ENCODE data around the gene PRELID2.
"Not testable (repeated sequence)": the region's sequence is repeated elsewhere in the genome, so short reads cannot be mapped to it uniquely, and the experiment has no call there.

PRELID2 gene

DNA sequence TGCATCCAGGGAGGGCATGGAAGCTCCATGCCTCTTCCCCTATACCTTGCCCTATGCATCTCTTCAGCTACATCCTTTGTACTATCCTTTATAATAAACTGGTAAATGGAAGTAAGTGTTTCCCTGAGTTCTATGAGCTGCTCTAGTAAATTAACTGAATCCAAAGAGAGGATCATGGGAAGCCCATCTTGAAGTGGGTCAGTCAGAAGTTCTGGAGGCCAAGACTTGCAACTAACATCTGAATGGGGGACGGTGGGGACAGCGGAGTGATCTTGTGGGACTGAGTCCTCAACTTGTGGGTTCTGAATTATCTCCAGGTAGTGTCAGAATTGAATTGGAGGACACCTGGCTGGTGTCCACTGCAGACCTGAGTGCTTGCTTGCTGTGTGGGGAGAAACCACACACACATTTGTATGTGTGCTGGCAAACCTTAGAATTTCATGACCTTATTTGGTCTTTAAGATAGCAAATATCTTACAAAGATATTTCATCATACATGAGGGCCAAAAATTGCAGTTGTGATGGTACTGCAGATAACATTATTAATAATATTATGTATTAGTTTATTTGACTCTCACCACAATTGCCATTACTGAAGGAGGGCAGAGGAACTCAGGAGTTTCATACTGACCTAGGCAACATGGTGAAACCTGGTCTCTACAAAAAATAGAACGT is 5.5 kb upstream of the PRELID2 start:
- DNase-seq = no peak

DNA sequence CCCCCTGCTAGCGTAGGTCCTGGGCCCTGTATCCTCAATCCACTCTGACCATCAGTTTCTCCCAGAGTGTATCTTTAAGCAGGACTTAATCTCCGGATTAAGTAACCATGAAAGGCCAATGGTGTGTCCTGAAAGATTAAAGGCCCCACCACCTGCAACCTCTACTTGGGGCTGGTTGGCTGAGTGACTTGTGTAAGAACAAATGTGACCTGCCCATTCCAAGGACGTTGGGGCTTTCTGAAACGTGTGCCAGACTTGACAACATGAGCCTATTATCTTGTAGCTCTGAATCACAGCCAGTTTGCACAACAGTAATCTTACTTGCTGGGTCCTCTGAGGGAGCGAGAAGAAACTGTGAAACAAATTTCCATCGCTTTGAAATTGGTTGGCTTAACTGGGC is 3.1 kb upstream of the PRELID2 start:
- DNase-seq = no peak

DNA sequence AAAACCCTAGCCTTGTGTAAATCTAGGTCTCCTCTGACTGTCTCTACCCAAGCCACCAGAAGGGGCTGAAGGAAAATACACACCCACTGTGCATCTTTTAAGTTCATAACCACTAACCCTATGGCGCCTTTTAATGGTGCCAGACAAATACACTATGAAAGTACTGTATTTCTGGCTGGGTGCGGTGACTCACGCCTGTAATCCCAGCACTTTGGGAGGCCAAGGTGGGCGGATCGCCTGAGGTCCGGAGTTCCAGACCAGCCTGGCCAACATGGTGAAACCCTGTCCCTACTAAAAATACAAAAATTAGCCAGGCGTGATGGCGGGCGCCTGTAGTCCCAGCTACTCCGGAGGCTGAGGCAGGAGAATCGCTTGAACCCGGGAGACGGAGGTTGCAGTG is 1.1 kb upstream of the PRELID2 start:
- not testable (repeated sequence) for DNase-seq

DNA sequence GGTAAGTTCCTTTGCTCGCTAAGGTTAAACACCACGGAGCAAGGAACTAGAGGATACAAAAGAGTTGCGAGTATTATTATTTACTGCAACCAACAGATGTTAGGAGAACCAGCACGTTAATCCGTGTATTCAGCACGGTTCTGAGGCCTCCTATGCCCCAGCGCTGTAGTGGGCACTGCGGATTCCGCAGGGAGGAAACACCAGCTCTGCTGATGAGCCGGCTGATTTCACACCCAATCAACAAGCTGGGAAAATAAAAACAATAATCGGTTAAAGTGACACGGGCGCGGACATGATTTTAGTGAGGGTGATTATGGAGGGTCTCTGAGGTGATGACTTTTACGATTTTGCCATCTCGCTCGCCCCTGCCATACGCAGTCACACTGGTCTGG is 702 bp upstream of the PRELID2 start:
- no peak for DNase-seq

DNA sequence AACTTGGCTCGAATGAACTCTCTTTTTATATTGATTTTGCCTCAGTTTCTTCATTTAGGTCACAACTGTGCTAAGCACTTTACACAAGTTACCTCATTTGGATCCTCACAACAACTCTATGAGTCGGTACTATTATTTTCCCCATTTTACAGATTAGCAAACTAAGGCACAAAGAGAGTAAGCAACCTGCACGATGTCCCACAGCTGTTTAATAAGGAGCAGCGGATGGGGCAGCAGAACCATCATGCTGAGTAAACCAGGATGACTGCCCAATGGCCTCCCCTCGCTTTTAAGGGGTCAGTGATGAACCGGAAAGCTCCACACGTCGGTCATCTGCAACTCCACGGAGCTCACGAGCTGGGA is 607 bp downstream of the PRELID2 start:
- DNase-seq = no peak

DNA sequence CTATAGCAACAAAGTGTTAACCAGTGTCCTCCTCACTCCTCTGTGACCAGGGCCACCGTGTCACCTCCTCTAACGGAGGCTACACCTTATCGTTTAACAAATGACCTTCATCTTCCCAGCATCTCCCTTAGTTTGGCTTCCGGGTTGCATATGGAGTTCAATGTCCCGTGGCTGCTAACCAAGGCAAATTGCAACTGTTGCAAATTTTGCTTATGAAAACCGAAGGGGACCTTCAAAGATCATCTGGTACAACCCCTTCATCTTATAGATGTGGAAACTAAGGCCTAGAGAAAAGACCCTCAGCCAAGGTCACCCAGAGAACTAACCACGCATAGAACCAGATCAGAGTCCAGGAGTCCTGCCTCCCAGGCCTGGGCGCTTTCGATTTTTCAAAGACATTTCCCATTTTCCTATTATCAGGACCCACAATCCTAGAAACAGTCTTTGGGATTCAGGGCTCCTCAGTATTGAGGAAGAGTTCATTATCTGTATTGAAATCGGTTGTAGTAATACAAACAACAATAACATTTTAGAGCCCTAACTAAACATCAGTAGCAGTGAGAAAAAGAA is 1.4 kb downstream of the PRELID2 start:
- DNase-seq = no peak

DNA sequence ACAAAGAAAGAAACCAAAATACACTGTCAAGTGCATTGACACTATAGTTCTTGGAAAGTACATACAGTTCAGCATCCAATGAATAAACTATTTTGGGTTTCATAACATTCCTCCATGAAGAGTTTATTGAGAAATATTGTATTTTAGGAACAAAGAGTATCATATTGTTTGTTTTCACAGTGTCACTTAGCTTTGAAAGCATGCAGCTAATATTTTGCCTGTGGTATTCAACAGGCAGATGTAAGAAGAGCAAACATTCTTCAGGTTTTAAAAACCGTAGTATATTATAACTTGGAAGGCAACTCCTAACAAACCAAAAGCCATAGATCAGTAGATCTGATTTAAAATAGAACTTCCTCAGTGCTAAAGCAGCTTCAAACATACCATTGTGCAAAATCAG is 4.5 kb downstream of the PRELID2 start:
- no peak for DNase-seq

DNA sequence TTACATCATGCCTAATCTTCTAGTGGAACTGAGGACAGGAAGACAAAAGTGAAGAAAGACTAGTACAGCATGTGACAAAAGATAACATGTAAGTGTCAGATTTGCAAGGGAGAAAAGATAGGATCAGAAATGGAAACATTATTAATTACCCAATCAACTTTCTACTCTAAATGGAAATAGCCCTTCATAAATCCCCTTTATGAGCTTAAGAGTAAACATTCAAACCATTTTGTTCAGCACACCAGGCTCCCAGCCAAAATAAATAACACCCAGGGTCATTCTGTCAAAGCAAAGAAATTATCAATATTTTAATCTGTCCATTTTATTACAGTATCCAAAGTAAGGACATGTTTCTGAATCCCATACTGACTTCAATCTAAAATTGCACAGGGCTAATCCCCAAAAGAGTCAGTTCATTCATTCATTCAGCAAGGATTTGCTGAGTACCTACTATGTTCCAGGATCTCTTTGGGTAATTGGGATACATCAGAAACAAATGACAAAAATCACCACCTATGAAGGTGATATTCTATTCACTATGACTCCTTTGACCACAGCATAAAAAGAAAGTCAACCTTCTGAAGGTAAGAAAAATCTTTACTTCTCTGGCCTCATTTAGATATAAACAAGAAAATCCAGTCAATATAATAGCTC is 5.3 kb downstream of the PRELID2 start:
- DNase-seq = no peak

DNA sequence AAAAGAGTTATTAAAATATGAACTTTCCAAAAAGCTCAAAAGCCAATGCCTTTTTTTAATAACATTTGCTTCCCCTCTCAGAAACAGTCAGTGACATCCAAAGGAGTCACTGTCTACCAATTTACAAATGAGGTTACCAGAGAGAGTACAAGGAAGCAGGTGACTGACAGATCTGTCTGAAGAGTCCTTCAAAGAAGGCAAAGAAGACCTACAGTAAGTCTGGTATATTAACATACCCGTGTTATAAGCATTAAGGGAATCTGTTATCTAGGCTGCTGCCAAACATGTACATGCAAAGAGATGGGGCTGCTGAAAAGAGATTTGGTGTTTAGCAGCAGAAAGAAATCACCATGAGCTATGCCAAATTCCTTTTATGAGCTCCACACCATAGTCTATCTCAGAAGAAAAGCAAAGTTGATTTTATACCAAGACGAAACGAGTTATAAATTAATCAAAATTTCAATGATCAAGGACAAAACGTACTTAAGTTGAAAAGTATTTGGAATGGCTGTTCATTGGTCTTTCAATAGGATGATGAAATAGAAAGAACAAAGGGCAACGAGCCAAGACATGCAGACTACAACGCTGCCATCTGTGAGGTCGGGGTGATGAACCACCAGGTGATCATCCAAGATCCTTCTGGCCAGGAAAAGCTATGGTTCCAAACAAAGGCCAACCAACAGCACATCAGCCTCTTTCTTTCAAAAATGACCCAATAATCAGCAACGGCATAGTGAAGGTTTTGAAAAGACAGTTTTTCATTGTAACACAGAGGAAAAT is 8.1 kb downstream of the PRELID2 start:
- no peak for DNase-seq

DNA sequence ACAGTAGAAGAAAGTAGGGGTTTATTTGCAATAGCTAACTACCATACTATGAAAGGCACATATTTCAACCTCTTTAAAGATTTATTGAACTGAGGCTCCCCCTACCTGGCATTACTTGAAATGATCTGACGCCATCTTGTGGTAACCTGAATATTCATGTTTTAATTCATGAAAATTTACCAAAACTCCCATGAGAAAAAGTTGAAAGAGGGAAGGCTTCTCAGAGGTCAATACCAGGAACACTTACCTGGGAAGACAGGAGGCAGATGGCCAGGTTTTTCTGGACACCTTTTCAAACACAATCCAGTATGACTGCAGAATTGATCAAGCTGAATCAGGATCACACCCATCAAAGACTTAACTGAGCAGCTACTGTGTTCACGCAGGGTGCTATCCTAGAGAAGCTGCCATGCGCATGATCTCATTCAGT is 9.4 kb downstream of the PRELID2 start:
- DNase-seq = peak in 1 of 51 donors; percentile 18

DNA sequence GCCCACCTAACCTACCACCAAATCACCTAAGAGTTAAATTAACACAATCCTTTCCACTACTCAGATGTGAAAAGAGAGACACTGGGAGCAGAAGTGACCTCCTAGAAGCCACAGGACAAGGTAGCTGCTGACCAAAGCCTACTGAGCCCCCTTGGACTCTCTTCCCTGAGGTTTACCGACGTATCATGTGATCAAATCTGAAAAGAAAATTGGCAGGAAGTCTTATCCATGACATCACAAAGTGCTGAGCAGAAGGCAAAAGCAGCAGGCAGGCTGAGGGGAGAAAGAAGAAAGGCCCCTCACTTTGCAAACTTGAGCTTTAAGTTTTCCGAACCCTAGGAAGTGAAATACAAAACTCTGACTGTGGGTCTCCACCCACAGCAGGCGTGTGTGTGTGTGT is 11.1 kb downstream of the PRELID2 start:
- DNase-seq = no peak

DNA sequence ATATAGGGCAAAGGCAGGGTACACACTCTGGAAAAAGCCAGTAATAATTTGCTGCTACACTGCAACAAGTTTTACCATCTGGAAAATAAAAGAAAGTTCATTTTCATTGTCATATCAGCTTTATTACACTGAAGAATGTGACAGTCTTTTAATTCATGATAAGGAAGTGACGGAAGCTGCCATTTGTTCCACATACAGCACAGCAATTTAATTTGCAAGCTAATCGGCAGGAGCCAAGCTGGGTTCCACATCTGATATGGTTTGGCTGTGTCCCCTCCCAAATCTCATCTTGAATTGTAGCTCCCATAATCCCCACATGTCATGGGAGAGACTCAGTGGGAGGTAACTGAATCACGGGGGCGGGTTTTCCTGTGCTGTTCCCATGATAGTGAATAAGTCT is 16.5 kb downstream of the PRELID2 start:
- no peak for DNase-seq

DNA sequence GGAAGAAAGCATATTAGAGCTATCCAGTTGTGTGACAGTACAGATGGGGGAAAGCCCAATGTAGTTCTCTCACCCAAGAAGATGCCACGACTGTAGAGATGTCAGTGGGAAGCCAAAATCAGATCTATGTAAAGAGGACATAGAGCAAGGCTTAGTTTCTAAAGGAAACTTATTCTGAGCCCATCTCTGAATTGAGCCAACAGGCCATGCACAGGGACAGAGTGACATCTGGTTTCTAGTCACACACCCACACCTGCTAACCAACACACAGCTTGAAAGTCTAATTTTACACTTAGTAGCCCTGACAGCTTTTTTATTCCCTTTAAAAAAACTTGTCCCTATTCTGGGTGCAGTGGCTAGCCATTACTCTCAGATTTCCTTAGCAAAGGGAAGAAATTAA is 22.3 kb downstream of the PRELID2 start:
- no peak for DNase-seq

DNA sequence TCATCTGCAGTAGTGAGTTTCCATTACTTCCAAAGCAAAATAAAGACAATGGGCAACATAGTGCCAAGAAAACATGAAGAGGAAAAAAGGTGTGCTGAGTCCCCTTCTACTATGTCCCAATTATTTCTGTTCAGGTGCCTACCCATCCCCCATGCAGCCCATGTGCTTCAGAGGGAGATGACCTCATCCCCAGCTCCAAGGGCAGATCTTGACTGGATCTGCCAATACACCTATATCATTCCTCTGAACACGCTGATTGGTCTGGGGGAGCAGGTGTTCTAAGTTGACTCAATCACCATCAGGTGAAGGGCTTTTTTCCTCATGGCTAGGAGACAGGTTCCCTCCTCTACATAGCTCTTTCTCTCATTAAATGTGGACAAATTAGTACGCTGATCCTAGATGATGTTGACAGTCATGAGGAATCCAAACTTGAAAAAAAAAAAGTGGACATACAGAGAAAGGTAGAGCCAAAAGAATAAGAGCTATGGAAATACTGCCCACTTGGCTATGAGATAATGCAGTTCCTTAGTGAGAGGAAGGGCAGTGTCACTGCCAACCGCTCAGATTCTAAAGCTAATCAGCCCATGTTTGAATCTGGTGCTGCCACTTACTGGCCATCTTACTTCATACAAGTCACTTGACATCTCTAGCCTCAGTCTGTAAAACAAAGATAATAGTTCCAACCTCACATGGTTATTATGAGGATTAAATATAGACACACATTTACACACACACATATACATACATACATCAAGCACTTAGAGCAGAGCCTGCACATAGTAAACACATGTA is 23.1 kb downstream of the PRELID2 start:
- DNase-seq = peak in 18 of 51 donors; percentile 0 to 36 (median 8)

DNA sequence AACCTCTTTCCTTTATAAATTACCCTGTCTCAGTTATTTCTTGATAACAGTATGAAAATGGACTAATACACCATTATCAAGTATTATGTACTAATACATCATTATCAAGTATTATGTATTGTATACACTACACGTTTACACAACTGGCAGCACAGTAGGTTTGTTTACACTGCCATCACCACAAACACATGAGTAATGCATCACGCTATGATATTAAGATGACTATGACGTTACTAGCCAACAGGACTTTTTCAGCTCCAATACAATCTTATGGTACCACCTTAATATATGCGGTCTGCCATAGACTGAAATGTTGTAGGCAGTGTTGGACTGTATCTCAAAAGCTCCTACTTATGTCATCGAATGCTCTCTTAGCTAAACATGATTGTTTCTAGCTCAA is 28.2 kb downstream of the PRELID2 start:
- no peak for DNase-seq

DNA sequence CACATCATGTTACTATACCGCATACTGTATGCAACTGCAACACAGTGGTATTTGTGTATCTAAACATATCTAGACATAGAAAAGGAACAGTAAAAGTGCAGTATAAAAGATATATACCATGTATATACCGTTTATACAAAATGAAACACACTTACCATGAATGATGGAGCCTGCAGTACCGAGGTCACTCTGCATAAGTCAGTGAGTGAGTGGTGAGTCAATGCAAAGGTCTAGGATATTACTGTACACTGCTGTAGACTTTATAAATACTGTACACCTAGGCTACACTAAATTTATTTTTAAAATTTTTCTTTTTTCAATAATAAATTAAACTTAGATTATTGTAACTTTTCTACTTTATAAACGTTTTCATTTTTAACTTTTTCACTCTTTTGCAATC is 29.3 kb downstream of the PRELID2 start:
- DNase-seq = no peak

DNA sequence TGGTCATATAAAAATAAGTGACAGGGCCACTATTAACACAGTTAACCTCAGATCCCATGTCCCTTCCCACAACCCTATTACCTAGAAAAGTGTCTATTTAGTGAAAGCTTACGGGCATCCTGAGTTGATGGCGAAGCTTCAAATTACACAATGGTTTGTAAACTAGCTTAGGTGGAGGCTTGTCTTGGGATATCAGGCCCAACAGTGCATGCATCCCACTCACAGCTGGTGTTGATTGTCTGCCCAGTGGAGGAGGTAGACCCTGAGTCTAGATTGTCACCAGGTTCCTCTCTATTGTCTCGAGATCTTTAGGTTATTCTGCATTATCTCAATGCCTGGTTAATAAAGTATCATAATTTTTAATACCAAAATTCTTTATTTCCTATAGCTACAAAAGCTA is 30.4 kb downstream of the PRELID2 start:
- no peak for DNase-seq

DNA sequence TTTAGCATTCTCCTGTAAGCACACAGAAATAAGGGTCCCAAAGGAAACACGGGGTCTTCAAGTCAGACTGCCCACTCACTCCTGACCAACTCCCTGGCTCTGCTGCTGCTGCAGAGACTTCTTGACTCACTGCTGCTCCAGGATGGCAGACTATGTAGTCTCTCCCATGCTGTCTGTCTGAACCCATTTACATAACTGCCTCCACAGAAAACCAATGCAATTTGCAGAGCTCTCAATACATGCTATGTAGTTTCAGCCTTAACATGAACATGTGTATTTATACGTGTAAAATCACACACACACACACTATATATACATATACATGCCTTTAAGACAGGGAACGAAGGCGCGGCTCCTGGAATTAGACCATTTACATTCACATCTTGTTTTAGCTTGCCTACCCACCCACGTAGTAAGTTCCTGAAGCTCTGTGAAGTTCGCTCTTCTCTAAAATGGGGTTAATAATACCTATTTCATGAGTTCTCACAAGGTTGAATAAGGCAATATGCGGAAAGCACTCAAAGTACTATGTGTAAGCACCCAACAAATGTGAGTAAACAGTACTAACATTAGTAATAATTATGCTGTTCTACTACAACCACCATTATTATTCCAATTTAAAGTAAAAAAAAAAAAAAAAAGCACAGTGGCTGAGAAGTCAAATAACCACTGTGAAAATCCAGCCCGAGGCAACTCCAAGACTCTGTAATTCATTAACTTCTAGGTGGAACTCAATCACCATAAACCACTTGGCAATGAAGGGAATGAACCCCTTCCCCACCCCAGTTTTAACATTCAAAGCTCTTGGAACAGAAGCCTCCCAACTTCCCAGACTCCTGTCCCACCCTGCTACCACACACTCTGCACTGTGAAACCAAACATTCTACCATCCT is 31.8 kb downstream of the PRELID2 start:
- no peak for DNase-seq

DNA sequence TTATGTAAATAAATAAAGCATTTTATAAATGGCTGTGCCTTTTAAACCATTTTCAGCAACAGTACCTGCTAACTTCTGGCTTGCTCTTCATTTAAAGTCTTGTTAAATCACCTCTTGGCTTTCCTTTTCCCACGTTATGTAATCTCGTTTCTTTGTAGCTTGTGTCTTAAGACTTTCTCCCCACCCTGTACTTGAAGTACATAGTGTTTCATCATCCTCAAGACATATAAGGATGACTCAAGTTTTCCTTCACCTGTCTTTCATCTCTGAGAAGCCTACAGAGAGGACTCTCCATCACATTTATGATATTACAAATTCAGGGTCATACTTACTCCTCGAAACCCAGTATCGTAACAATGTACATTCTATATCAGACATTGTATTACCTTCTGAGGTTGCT is 33.9 kb downstream of the PRELID2 start:
- no peak for DNase-seq

DNA sequence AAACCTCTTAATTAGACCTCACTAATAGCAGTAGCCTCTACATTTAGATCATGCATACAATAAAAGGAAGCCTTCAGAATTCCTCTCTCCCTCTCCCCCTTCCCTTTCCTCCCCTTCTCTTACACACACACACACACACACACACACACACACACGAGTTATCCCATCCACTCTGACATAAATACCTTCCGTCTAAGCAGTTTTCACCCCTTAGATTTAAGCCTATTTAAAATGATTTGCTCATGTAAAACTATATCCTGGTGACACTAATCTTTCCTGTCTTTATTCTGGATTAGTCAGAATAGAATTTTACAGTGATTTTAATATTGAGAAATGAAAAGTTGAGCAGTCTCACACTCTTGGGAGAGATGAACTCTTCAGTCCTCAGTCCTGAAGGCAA is 35.0 kb downstream of the PRELID2 start:
- no peak for DNase-seq

DNA sequence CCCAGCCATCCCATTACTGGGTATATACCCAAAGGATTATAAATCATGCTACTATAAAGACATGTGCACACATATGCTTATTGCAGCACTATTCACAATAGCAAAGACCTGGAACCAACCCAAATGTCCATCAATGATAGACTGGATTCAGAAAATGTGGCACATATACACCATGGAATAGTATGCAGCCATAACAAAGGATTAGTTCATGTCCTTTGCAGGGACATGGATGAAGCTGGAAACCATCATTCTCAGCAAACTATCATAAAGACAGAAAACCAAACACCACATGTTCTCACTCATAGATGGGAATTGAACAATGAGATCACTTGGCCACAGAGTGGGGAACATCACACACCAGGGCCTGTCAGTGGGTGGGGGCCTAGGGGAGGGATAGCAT is 36.6 kb downstream of the PRELID2 start:
- DNase-seq = not testable (repeated sequence)
